HG02763 (cell line): ENCODE results near the gene ANKRD61.
"Not testable (repeated sequence)": the region's sequence is repeated elsewhere in the genome, so short reads cannot be mapped to it uniquely, and the experiment has no call there.

Source experiments
- ATAC-seq: cut with Tn5 transposase; IDR thresholded peaks from one replicate; pipeline ENCODE4 v1.9.1; 2021; ENCODE audit warnings: mild to moderate bottlenecking, moderate library complexity; ENCODE audit not compliant: unreplicated experiment

ANKRD61 gene

DNA sequence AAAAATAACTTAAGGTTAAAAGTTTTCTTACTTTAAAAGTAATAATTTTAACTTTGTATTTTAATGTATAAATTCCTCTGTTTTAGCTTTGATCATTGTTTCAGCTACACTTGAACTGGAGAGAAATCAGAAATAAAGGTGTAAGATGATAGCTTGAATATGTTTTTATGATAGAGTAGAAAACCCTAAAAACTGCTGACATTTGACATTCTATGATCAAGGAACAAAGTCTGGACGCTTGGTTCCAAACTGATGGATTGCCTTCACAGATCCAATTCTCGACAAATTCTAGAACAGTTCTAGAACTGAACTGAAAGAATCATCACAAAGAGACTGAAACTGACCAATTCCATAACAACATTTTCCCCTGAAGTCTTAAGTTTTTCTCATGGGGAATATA, at the start of gene ANKRD61:
Gene ANKRD61, plus strand, starts transcription at position 389 of the 400 bp plus-strand sequence. Its CDS starts 0 bp downstream, at position 389.
- ATAC-seq = no peak

DNA sequence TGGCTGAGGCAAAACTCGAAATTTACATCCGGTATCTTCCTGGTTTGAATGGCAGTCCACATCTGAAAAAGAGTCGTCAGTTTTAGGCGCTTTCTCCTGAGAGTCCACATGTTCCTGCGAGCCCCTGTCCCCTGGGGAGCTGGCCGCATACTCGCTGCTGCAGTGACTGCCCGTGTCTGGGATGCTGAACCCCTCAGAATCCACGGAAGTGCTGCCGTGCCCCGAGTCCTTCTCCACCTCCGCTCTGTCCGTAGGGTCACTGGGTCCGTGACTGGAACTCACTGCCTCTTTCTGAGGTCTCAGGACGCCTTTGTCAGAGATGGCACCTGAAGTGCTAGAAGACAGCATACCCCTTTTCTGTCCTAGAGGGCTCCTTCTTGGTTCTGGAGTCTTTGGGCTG, 44.1 kb upstream of the ANKRD61 start:
- not testable (repeated sequence) for ATAC-seq

DNA sequence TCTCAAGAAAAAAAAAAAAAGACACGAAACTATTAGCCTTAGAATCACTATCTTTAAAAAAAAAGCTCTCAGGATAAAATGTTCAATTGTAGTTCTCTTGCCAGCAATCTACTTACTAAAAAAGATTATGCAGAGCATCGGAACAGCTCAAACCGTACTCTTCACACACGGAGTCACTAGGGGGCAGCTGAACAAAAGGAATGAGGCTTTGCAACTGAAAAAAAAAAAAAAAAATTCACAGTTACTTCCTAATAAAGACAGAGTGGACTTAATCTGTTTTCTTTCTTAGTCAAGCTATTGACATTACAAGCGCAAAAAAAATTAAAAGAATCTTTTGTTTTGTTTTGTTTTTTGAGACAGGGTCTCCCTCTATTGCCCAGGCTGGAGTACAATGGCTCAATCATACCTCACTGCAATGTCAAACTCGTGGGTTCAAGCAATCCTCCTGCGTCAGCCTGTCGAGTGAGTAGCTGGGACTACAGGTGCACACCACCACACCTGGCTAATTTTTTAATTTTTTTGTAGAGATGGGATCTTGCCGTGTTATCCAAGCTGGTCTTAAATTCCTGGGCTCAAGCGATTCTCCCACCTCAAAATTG, 33.9 kb upstream of the ANKRD61 start:
- no peak for ATAC-seq

DNA sequence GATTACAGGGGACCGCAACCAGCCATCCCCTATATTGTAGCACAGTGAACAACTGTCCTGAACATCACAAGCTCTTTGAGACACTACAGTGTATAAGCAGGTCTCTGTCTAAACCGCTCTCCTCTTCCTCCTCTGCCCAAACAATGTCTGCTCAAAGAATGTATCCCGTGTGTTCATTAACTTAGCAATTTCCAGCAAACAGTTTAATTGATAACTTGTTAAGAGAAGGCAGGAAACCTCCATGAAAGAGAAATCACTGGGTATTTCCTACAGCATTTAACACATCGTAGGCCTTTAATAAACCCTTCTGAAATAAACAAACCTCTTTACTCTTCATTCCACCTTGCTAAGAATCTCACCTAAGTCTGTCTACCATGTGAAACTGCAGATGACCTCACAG, 23.8 kb upstream of the ANKRD61 start:
- no peak for ATAC-seq

DNA sequence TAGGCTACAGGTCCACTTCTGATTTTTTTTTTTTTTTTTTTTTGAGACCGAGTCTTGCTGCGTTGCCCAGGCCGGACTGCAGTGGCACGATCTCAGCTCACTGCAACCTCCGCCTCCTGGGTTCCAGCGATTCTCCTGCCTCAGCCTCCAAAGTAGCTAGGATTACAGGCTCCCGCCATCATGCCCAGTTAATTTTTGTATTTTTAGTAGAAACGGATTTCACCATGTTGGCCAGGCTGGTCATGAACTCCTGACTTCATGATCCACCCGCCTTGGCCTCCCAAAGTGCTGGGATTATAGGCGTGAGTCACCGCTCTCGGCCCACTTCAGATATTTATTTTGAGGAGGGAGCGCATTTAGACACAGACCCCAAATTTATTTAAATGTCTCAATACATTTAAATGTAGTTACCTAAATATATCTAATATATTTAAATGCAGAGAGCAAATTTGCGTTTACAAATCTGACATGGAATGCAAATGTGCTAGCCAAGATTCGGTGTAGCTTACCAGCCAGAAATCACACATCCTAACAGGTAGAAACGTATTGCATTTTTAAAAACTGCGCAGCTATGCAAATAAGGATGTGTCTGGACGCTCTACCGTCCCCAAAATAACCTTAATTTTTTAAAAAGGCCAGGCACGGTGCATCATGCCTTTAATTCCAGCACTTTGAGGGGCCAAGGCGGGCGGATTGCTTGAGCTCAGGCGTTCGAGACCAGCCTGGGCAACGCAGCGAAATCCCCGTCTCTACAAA, 23.2 kb upstream of the ANKRD61 start:
- not testable (repeated sequence) for ATAC-seq

DNA sequence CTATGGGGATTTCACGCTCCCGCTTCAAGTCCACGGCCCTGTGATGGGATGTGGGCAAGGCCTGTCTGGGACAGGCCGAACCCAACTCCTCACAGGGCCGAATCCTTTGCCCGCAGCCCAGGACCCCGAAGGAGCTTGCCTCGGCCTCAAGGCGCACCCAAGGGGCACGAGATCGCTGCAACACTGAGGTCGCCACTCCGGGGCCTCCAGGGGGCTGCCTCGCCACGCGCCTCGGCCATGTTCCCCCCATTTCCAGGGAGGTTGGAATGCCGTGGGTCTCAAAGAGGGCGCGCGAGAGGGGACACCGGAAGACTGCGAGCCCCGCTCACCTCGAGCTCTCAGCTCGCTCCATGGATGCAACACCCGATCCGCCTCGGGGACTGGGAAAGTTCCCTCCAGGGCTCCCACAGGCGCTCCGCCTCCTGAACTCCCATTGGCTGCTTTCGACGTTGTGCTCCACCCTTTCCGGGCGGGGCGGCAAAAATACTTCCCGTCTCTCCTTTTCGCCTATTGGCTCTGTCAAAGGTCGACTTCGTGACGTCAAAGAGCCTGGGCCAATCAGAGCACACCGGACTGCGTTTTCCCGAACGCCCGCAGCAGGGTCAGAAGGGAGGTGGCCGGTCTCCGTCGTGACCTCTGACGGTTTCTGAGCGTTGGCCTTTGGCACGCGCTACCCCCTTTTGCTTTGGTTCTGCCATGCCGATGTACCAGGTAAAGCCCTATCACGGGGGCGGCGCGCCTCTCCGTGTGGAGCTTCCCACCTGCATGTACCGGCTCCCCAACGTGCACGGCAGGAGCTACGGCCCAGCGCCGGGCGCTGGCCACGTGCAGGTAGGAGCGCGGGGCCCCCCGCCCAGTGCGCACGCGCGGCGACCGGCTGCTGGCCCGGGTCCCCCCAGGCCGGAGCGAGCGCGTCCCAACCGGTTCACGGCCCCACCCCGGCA, 22.2 kb upstream of the ANKRD61 start, which contains the start of the genes AIMP2 and PMS2:
Gene AIMP2, plus strand, starts transcription at position 605 of the 944 bp plus-strand sequence. Its CDS starts 92 bp downstream, at position 697.
Gene PMS2, minus strand, starts transcription at position 382 of the 944 bp plus-strand sequence. Its CDS starts 30 bp downstream, at position 352.
- peak; percentile 96 for ATAC-seq

DNA sequence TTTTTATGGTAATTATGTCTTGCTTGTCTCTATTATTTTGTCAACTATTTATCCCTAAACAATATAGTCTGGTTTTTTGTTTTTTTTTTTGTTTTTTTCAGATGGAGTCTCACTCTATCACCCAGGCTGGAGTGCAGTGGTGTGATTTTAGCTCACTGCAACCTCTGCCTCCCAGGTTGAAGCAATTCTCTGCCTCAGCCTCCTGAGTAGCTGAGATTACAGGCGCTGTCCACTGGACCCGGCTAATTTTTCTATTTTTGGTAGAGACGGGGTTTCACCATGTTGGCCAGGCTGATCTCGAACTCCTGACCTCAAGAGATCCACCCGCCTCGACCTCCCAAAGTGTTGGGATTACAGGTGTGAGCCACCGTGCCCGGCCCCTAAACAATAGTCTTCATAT, 20.8 kb upstream of the ANKRD61 start:
- ATAC-seq = not testable (repeated sequence)

DNA sequence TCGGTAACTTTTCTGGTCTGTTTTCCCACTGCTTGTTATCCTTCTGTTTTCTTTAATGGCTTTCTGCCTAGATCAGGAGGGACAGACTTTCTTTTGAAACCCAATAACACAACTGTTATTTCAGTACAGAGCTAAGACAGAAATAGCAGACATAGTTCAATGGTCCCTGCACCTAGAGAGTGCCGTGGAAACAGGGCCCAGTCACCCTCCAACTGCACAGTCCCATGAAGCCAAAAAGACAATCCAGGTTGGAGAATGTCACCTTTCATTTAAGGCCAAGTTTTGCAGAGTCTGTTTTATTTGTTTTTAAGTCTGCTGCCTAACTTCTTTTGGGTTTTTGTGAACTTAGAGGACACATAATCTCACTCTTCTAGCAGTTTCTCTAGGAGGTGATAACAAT, 19.6 kb upstream of the ANKRD61 start:
- no peak for ATAC-seq

DNA sequence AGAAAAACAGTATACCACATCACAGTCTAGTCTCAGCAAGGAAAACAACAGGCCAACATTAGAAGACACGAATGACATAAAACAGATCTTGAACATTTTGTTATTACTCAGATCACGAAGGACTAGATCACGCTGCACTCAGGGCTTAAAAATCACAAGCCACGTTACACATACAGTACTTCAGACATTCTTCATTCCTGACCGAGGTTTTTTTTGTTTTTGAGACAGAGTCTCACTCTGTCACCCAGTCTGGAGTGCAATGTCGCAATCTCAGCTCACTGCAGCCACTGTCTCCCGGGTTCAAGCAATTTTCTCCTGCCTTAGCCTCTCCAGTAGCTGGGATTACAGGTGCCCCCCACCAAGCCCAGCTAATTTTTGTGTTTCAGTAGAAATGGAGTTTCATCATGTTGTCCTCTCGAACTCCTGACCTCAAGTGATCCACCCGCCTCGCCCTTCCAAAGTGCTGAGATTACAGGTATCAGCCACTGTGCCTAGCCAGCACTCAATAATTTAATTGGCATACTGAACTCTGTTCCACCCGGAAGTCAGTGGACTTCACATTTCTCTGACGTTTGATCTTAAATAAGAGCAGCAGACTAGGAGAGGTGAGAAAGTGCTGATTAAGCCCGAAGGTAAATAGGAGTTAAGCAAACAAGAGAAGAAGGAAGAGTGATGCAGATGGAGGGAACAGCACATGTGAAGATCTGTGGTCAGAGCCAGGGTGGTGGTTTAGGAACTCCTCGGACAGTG, 18.6 kb upstream of the ANKRD61 start:
- no peak for ATAC-seq

DNA sequence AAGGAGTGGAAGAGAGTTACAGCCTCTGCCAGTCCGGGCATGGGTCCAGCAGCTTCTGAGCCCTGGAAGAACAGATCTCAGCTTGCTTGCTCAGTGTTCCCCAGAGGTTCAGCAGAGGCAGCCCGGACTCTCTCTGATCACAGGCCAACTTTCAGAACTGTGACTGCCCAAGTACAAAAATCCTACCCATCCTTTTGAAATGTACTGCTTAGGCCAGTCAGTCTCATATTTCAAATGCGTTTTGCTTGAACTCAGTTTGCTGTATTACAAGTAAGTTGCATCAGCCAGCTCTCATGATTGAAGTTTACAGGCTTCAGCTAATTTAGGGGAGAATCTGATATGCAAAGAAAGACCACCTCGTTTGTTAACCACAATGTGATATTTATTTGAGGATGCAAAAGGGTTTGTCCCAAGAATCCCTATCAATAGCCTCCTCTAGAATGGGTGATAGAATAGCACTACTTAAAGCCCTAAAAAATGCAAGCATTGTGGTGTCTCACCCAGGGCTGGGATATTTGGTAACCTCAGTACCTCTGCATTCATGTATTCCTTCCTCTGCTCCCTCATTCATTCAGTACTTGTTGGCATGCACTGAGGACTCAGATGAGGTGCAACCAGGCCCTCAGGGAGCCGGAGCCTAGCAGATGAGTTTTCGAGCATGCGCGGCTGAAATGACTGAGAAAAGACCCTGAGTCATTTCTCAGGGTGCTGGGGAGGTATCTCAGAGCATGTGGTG, 15.1 kb upstream of the ANKRD61 start:
- ATAC-seq = no peak

DNA sequence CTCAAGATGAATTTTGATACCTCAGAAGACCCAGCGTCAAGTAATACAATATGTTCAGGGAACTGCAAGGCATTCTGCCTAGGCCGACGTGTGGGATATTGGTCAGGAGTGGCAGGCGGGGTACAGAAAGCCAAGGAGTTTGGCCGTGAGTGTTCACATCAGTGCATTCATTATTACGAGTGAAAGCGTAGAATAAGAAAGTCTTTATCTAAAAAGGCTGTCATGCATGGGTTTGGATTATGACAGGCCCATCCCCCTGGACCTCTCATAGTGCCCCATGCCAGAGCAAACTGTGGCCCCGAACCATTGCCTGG, 14.6 kb upstream of the ANKRD61 start:
- no peak for ATAC-seq

DNA sequence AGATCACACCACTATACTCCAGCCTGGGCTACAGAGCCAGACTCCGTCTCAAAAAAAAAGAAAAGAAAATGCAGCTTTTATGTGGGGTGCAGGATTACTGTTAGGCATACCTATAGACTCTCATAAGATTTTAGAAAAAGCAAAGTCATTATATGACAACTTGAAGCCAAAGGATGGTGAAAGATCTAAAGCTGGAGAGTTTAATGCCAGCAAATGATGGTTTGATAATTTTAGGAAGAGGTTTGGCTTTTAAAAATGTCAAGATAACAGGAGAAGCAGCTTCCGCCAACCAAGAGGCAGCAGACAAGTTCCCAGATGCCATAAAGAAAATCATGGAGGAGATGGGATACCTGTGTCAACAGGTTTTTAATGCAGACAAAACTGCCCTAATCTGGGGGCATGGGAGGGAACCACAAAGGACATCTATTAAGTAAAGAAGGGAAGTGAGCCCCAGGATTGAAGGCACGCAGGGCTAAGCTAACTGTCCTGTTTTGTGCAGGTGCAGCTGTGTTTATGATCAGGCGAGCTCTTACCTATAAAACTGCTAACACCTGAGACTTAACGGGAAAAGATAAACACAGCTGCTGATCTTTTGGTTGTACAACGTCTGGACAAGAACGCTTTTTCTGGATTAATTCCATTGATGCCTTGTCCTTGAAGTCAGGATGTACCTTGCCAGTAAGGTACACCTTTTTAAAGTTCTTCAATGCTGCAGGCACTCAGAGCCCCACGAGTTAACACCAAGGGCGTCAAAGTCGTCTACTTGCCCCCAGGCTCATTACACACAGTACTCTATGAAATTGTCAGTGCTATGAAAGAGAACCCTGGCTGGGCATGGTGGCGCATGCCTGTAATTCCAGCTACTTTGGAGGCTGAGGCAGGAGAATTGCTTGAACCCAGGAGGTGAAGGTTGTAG, 10.5 kb upstream of the ANKRD61 start:
- no peak for ATAC-seq

DNA sequence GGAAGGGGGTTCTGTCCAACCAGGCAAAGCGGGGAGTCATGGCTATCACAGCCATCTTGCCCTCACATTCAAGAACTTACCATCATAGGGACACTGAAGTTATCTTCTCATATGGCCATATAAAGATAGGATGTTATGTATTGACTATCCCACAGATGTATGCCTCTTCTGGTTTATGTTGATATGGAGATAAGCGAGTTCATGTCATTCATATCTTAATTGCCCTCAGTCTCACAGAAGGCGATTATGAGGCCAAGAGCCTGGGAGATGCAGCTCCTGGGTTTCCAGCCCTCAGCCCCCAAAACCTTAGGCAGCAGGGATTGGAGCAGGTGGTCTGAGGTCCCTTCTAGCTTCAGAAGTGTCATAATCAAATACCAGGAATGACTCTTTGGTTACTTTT, 8.5 kb upstream of the ANKRD61 start:
- ATAC-seq = no peak

DNA sequence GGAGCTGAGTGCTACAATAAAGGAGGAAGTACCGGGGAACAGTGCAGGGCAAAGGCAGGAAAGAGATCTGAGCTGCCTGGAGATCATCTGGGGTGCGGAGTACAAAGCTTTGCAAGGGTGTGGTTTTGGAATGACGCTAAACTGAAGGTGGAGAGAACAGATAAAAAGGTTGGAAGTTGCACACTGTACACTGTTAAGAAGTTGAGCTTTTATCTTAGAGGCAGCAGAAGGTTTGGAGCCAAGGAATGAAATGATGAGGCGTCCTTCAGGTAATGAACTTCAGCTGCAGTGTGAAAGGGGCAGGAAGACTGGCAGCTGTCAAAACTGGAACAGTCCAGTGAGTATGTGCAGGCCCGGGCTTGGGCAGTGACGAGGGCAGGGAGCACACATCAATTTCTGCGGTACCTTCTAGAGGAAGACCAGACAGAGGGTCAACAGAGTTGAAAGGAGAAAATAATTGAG, 7.2 kb upstream of the ANKRD61 start:
- ATAC-seq = no peak

DNA sequence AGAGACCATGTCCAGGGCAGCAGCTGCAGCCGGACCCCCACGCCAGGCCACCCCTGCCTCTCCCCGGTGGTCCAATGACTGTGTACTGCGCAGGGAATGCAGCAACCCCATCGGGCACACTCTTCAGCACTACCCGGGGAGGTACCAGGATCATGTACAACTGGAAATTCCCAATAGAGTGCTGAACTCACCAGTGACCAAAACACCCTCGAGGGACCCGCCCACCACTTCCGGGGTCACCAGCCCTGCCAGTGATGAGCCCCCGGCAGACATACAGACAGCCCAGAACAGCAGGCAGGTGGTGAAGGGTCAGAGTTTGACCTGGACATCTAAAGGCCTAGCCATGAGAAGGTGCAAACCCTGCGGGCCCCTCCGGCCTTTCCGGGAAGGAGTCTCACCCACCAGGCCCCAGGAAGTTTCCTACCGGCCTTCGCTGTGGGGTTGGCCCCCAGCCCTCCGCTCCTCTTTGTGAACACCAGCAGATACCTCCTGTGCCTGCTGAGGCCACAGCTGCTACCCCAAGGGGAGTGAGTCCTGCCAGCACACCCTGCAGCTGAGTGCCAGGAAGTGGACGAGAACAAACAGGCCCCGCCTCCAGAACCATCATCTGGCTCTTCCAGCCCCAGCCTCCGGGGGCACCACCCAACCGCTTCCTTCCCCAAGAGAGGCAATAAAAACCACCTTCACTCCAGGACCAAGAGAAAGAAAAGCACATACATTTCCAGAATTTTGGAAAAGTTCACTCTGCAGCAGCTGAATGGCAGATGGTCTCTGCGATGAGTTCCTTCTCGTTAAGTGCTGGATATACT, 5.0 kb upstream of the ANKRD61 start:
- no peak for ATAC-seq

DNA sequence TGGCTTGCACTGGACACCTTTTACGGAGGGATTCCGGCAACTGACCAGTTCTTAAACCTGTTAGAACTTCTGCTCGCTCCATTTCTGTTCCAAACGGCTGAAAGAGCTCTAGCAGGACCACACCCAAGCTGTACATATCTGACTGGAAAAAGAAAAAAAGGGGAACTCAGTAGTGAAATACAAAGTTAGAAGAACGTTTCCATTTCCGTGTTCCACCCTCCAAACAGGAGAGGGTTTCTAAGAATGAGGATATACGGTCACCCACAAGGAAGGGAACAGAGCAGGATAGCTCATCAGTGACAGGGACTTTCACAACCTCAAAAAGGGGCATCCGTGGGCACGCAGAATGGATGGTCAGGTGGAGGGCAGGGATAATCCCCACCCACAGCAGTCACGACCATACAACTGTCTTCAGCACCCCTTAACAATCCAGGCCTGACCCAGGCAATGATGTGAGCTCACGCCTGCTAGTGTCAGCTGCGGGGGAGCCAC, 4.3 kb upstream of the ANKRD61 start:
- no peak for ATAC-seq

DNA sequence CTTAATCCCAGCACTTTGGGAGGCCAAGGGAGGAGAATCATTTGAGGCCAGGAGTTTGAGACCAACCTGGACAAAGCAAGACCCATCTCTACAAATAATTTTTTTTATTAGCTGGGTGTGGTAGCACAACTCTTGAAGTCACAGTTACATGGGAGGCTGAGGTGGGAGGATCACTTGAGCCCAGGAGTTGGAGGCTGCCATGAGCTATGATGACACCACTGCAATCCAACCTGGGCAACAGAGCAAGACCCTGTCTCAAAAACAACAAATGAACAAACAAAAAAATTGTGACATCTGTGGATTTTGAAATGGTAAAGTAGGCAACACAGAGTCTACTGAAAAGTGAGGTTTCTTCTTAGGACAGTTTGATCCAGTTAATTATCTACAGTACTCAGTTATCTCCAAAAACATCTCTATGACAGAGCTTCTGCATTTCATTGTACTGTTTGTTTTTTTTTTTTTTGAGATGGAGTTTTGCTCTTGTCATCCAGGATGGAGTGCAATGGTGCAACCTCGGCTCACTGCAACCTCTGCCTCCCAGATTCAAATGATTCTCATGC, 3.3 kb upstream of the ANKRD61 start:
- no peak for ATAC-seq

DNA sequence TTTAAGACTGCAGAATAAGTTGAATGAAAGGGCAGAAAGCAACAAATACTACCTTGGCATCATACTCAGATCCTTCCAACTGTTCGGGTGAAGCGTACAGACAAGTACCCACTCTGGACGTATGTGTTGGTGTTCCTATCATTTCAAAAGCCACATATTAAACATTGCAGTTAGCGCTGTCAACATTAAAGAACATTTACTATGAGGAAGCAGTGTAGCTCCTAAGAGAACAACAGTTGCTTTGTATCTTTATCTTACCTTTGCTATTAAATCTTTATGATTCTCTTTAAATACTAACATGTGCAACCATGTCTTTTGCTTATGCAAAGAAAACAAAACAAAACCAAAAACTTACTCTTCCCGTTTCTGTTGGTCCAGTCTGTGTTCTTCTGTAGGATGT, 2.6 kb upstream of the ANKRD61 start:
- ATAC-seq = no peak
